Left ventricle myocardium inferior (tissue), 1 donor: Measurements from ENCODE around the gene MS4A18. TPM values are rescaled to one million over a fixed set of nuclear protein-coding genes. Genes with fewer than 3 reads are reported as not detected.

Experiments used
- DNase-seq: peaks from one replicate; pipeline ENCODE4 v3.0.0-alpha.2; 2020
- H3K27ac ChIP-seq: fragments of 200-600 bp; replicated peaks from 2 replicates; pipeline ENCODE4 v1.8.0; 2021
- H3K27me3 ChIP-seq: fragments of 200-600 bp; 2 replicates; pipeline ENCODE4 v1.8.0; 2021; ENCODE audit warnings: low read depth
- H3K36me3 ChIP-seq: fragments of 200-600 bp; 2 replicates; pipeline ENCODE4 v1.8.0; 2021
- H3K4me1 ChIP-seq: fragments of 200-600 bp; 2 replicates; pipeline ENCODE4 v1.8.0; 2021
- H3K4me3 ChIP-seq: fragments of 200-600 bp; 2 replicates; pipeline ENCODE4 v1.8.0; 2021; ENCODE audit warnings: mild to moderate bottlenecking, moderate library complexity
- H3K9me3 ChIP-seq: fragments of 200-600 bp; replicated peaks from 2 replicates; pipeline ENCODE4 v1.8.0; 2021
- CTCF ChIP-seq: fragments of 200-600 bp; IDR thresholded peaks from 2 replicates; pipeline ENCODE4 v1.8.0; 2021; ENCODE audit warnings: antibody characterized with exemption, mild to moderate bottlenecking, borderline replicate concordance
- intact Hi-C: fragments of 100-400 bp; cut with micrococcal nuclease; formaldehyde crosslinking; loops from one replicate; pipeline ENCODE4 v1.11.0; 2022
- total RNA-seq: library from RNA; stranded (reverse); fragmentation: NEBNext Ultra II Directional; extraction: Animal tissue kit (Norgen Biotek cat#: 25700); gene quantifications from one replicate; pipeline ENCODE4 v1.2.1, GENCODE V29; 2021
- donor health status: DM: no; HTN: yes; CAD: no; lungs with severe emphysema.

The MS4A18 gene
- total RNA-seq, 1 donor from 2014 or later: not detected

- H3K36me3 ChIP-seq: no peaks in the 10 kb centered on the region
- no peak for TF ChIP-seq CTCF
- DNase-seq: no peak
Measured at GRCh38 chr11:60734279-60734678, 9.8 kb downstream of the MS4A18 start.

GRCh38 chr11:60739114-60739513 is 14.6 kb downstream of the MS4A18 start:
- Histone ChIP-seq H3K27ac (no peak overlapping the region), H3K36me3 (no peaks in the 10 kb centered on the region), H3K9me3 (peaks cover 18% of the 10 kb centered on the region), H3K4me1 (no peaks in the 10 kb centered on the region), H3K27me3 (peaks cover 44% of the 10 kb centered on the region), H3K4me3 (no peak overlapping the region)
- intact Hi-C loops: no loop called here
- TF ChIP-seq CTCF: no peak
- DNase-seq: no peak

More at GRCh38 chr11:60734279-60734678, 9.8 kb downstream of the MS4A18 start:
- Histone ChIP-seq H3K27me3 (peaks cover 41% of the 10 kb centered on the region), H3K4me3 (no peak overlapping the region), H3K4me1 (no peaks in the 10 kb centered on the region), H3K9me3 (no peaks in the 10 kb centered on the region), H3K27ac (no peak overlapping the region)
- intact Hi-C loops: no loop called here

- TF ChIP-seq CTCF: no peak
- intact Hi-C loops: no loop called here
Measured at GRCh38 chr11:60740573-60740972, 16.1 kb downstream of the MS4A18 start.

GRCh38 chr11:60741421-60741820 is 16.9 kb downstream of the MS4A18 start:
- intact Hi-C loops: no loop called here
- no peak overlapping the region for H3K27ac ChIP-seq
- peaks cover 45% of the 10 kb centered on the region for H3K27me3 ChIP-seq
- H3K4me3 ChIP-seq: no peak overlapping the region
- H3K36me3 ChIP-seq: no peaks in the 10 kb centered on the region
- DNase-seq: no peak
- no peak for TF ChIP-seq CTCF
- H3K9me3 ChIP-seq: peaks cover 25% of the 10 kb centered on the region
- H3K4me1 ChIP-seq: no peaks in the 10 kb centered on the region

More at GRCh38 chr11:60740573-60740972, 16.1 kb downstream of the MS4A18 start:
- peaks cover 49% of the 10 kb centered on the region for H3K27me3 ChIP-seq
- no peak overlapping the region for H3K27ac ChIP-seq
- H3K36me3 ChIP-seq: no peaks in the 10 kb centered on the region
- no peak overlapping the region for H3K4me3 ChIP-seq
- H3K4me1 ChIP-seq: no peaks in the 10 kb centered on the region
- peaks cover 25% of the 10 kb centered on the region for H3K9me3 ChIP-seq
- DNase-seq: no peak

GRCh38 chr11:60743058-60743457 is 18.5 kb downstream of the MS4A18 start:
- Histone ChIP-seq H3K4me3 (no peak overlapping the region), H3K27ac (no peak overlapping the region), H3K9me3 (peaks cover 25% of the 10 kb centered on the region), H3K4me1 (no peaks in the 10 kb centered on the region), H3K27me3 (peaks cover 33% of the 10 kb centered on the region), H3K36me3 (no peaks in the 10 kb centered on the region)
- no peak for DNase-seq
- no peak for TF ChIP-seq CTCF
- intact Hi-C loops: no loop called here

- H3K4me3 ChIP-seq: no peak overlapping the region
- H3K4me1 ChIP-seq: no peaks in the 10 kb centered on the region
- intact Hi-C loops: no loop called here
- TF ChIP-seq CTCF: no peak
- H3K36me3 ChIP-seq: no peaks in the 10 kb centered on the region
- no peak overlapping the region for H3K27ac ChIP-seq
- peaks cover 31% of the 10 kb centered on the region for H3K27me3 ChIP-seq
- H3K9me3 ChIP-seq: peaks cover 25% of the 10 kb centered on the region
- no peak for DNase-seq
Measured at GRCh38 chr11:60744114-60744513, 19.6 kb downstream of the MS4A18 start.
